GM18868 (cell line): ENCODE data around the gene PSG1.
"Not testable (repeated sequence)": the region's sequence is repeated elsewhere in the genome, so short reads cannot be mapped to it uniquely, and the experiment has no call there.

Source experiments
- ATAC-seq: cut with Tn5 transposase; IDR thresholded peaks from one replicate; pipeline ENCODE4 v1.9.1; 2021; ENCODE audit warnings: mild to moderate bottlenecking, moderate library complexity; ENCODE audit not compliant: unreplicated experiment

The PSG1 gene

GRCh38 chr19:42831221-42832019, 48.1 kb downstream of the PSG1 start:
- no peak for ATAC-seq

GRCh38 chr19:42821306-42821977, 58.1 kb downstream of the PSG1 start:
- not testable (repeated sequence) for ATAC-seq

- ATAC-seq: not testable (repeated sequence)
Observed at GRCh38 chr19:42819960-42820650, 59.4 kb downstream of the PSG1 start.

- ATAC-seq: no peak
Observed at GRCh38 chr19:42816894-42817293, 62.6 kb downstream of the PSG1 start.
